IPS DF 6.9 (cell line): ENCODE data around the gene DNAJB14.

Source experiments
- DNase-seq: peaks from one replicate; pipeline ENCODE4 v3.0.0-alpha.2; 2013; ENCODE audit warnings: low read depth, low spot score
- H3K27ac ChIP-seq: one replicate; pipeline ENCODE4 v1.5.1; 2013; ENCODE audit warnings: low read length, control low read depth
- H3K27me3 ChIP-seq: 2 replicates; pipeline ENCODE4 v1.6.1; 2013; ENCODE audit warnings: mild to moderate bottlenecking, low read length; ENCODE audit not compliant: control insufficient read depth, insufficient read depth
- H3K36me3 ChIP-seq: 2 replicates; pipeline ENCODE4 v1.6.1; 2013; ENCODE audit warnings: low read length; ENCODE audit not compliant: control insufficient read depth, insufficient read depth
- H3K4me1 ChIP-seq: 2 replicates; pipeline ENCODE4 v1.6.1; 2013; ENCODE audit warnings: low read length; ENCODE audit not compliant: control insufficient read depth, insufficient read depth
- H3K4me3 ChIP-seq: 2 replicates; pipeline ENCODE4 v1.5.1; 2013; ENCODE audit warnings: mild to moderate bottlenecking, low read length
- H3K9me3 ChIP-seq: 2 replicates; pipeline ENCODE4 v1.6.1; 2013; ENCODE audit warnings: low read length, inconsistent platforms; ENCODE audit not compliant: control insufficient read depth, insufficient read depth
- WGBS: extraction: QIAGEN DNeasy Blood & Tissue Kit; methylation state at CpG from one replicate; pipeline ENCODE4 v1.1.7; 2013; ENCODE audit warnings: mixed read lengths, missing lambda C conversion rate; ENCODE audit not compliant: insufficient read length, insufficient coverage; 5-methylcytosine and 5-hydroxymethylcytosine counted together

Gene DNAJB14

GRCh38 chr4:99872570-99872969 lies 73.8 kb downstream of the DNAJB14 start:
- Histone ChIP-seq H3K4me3 (no peak overlapping the region), H3K36me3 (no peaks in the 10 kb centered on the region)

DNA sequence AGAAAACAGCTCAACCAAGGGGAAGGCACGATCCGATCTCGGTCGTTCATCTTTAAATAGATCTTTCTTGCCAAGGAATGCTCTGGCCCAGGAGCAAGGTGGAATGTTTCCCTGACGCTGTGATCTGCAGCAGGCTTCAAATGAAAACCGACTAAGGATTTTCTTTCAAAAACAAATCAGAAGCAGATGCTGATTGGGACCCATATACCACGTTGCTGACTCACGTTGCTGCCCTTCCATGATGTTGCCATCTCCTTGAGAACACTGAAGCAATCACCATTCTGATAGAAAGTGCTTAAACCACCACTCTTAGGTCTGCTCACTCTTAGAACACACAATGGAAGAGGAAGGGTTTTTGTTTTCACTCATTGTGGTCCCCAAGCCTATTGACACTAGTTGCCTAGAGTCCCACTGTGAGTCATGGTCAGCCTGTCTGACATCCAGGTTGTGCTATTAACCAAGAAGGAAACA lies 78.3 kb downstream of the DNAJB14 start:
- DNase-seq: no peak
- Histone ChIP-seq H3K9me3 (no peaks in the 10 kb centered on the region), H3K4me3 (no peak overlapping the region), H3K27ac (no peak overlapping the region), H3K36me3 (no peaks in the 10 kb centered on the region), H3K27me3 (no peaks in the 10 kb centered on the region), H3K4me1 (peaks cover 3% of the 10 kb centered on the region; the same call in 1 of the 2 replicates)
- no CpG with 5 or more reads among the region's 8 CpGs for WGBS

More at GRCh38 chr4:99872570-99872969, 73.8 kb downstream of the DNAJB14 start:
- Histone ChIP-seq H3K27me3 (no peaks in the 10 kb centered on the region), H3K9me3 (no peaks in the 10 kb centered on the region), H3K4me1 (peaks cover 3% of the 10 kb centered on the region; the same call in 1 of the 2 replicates), H3K27ac (no peak overlapping the region)
- DNase-seq: no peak

GRCh38 chr4:99863804-99864203 lies 82.6 kb downstream of the DNAJB14 start:
- DNase-seq: no peak
- Histone ChIP-seq H3K9me3 (no peaks in the 10 kb centered on the region), H3K36me3 (no peaks in the 10 kb centered on the region), H3K27ac (no peak overlapping the region), H3K4me3 (no peak overlapping the region), H3K4me1 (peaks cover 3% of the 10 kb centered on the region; the same call in 1 of the 2 replicates), H3K27me3 (no peaks in the 10 kb centered on the region)
- no CpG with 5 or more reads among the region's 3 CpGs for WGBS

DNA sequence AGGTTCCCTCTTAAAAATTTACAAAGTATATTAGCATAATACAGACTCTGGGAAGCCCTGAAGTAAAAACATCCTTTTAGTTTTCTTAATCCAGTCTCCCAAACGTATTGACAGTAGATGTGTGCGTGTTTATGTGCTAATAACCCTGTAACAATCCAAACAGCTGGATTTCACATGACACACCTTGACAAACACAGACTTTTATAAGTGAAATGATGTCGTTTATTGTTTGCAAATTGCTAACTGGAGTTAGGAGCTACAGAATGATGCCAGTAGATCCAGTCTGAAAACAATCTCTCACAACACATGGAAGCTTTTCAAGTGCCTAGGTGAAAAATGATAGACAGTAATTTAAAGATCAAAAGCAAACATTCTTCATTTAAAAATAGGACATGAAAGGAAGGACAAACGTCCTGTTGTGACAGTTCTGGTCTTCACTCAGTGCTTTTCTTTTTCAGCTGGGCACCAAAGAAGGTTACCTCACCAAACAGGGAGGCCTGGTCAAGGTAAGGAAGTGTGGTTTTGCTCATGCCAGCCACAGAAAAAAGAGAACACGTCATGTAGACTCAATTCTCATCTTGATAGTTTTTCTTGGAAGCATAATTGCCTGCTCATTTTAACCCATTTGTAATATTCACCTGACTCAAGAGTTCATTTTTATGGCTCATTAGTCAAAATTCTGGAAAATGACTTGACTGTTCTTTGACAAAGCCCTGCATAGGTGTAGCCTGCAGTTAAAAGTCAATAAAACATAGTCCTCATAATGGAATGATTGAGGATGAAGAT lies 85.1 kb downstream of the DNAJB14 start:
- H3K9me3 ChIP-seq: no peaks in the 10 kb centered on the region
- DNase-seq: no peak
- WGBS: no CpG with 5 or more reads among the region's 5 CpGs
- no peaks in the 10 kb centered on the region for H3K36me3 ChIP-seq
- no peak overlapping the region for H3K4me3 ChIP-seq
- no peaks in the 10 kb centered on the region for H3K27me3 ChIP-seq
- no peaks in the 10 kb centered on the region for H3K4me1 ChIP-seq
- H3K27ac ChIP-seq: no peak overlapping the region

- Histone ChIP-seq H3K36me3 (no peaks in the 10 kb centered on the region), H3K27ac (no peak overlapping the region), H3K27me3 (no peaks in the 10 kb centered on the region), H3K4me3 (no peak overlapping the region), H3K9me3 (no peaks in the 10 kb centered on the region), H3K4me1 (no peaks in the 10 kb centered on the region)
- WGBS: no CpG with 5 or more reads among the region's 2 CpGs
- DNase-seq: no peak
These were observed 85.9 kb downstream of the DNAJB14 start for GRCh38 chr4:99860521-99860920.

- H3K36me3 ChIP-seq: no peaks in the 10 kb centered on the region
- no peak for DNase-seq
- H3K27ac ChIP-seq: no peak overlapping the region
- no peaks in the 10 kb centered on the region for H3K27me3 ChIP-seq
- no peaks in the 10 kb centered on the region for H3K9me3 ChIP-seq
- WGBS: no CpG with 5 or more reads among the region's 2 CpGs
- H3K4me3 ChIP-seq: no peak overlapping the region
- H3K4me1 ChIP-seq: no peaks in the 10 kb centered on the region
These were observed 86.8 kb downstream of the DNAJB14 start for GRCh38 chr4:99859618-99860017.

DNA sequence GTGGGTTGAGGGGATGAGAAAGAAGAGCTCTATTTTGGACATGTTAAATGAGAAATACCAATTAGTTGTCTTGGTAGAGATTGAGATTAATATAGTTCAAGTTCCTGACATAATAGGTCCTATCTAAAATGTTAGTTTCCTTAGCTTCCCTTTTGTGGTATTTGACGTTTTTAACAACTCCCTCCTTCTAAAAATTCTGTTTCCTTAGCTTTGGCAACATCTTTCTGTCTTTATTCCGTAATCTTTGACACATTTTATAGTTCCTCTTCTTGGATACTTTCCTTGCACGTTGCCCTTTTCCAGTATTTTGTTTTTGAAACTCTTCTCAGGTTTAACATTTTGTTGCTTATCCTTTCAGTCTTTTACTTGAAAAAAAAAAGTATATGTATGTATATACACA lies 89.1 kb downstream of the DNAJB14 start:
- H3K27ac ChIP-seq: no peak overlapping the region
- no peaks in the 10 kb centered on the region for H3K27me3 ChIP-seq
- no CpG with 5 or more reads among the region's 3 CpGs for WGBS
- H3K36me3 ChIP-seq: no peaks in the 10 kb centered on the region
- no peaks in the 10 kb centered on the region for H3K4me1 ChIP-seq
- no peak overlapping the region for H3K4me3 ChIP-seq
- no peaks in the 10 kb centered on the region for H3K9me3 ChIP-seq
- no peak for DNase-seq

DNA sequence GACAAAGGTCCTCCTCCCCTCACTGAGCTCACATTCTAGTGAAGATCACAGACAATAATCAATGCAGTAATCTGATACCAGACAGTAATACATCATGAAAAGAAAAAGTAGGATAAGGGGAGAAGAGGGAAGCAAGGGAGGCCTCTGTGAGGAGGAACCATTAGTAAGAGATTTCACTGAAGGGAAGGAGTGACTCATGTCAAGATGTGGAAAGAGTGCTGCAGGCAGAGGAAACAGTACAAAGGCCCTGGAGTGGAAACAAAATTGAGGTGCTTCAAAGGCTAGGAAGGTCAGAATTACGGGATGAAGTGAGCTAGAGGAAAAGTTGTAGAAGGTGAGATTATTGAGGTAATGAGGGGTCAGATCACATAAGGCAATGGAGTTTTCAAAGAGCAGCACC lies 90.3 kb downstream of the DNAJB14 start:
- Histone ChIP-seq H3K4me3 (no peak overlapping the region), H3K27me3 (no peaks in the 10 kb centered on the region), H3K9me3 (no peaks in the 10 kb centered on the region), H3K4me1 (no peaks in the 10 kb centered on the region), H3K27ac (no peak overlapping the region), H3K36me3 (no peaks in the 10 kb centered on the region)
- 100% methylated on average over 1 of the region's 1 CpG for WGBS
- no peak for DNase-seq

DNA sequence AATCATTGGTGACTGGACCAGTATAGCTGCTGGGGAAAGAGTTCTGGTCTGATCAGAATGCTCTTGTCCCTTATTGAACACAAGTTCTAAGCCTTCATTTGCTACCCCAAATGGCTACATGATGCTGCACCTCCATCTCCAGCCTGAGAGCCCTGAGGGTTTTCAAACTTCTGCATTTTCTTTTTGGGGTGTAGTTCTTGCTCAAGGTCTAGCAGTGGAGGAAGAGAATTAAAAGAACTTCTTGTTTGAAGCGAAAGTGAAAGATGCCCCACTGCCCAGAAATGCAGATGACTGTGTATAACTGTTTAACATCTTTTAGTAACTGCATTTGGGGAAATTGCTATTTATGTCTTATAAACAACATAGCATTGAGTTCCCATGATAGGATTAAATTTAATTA lies 90.7 kb downstream of the DNAJB14 start:
- no peaks in the 10 kb centered on the region for H3K9me3 ChIP-seq
- H3K27ac ChIP-seq: no peak overlapping the region
- no peaks in the 10 kb centered on the region for H3K27me3 ChIP-seq
- H3K4me1 ChIP-seq: no peaks in the 10 kb centered on the region
- DNase-seq: no peak
- WGBS: no CpG with 5 or more reads among the region's 1 CpG
- H3K36me3 ChIP-seq: no peaks in the 10 kb centered on the region
- H3K4me3 ChIP-seq: no peak overlapping the region

DNA sequence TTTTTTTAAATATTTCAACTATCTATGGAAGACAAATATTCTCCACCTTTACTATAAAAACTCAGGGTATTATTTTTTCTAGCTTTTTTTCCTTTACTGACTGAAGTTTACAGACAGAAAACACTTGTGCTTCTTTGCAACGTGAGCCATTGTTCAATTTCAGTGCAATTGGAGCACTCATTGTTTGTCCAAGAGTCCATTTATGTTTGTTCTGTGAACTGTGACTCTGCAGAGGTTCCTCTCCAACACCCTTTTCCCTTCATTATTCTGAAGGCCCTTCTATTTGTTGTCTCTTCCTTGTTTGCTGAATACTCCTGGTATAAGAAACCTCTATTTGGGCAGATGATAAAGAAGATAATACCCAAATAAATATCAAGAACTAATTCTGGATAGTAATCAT lies 92.4 kb downstream of the DNAJB14 start:
- Histone ChIP-seq H3K27me3 (no peaks in the 10 kb centered on the region), H3K4me1 (no peaks in the 10 kb centered on the region), H3K9me3 (no peaks in the 10 kb centered on the region), H3K4me3 (no peak overlapping the region), H3K27ac (no peak overlapping the region), H3K36me3 (no peaks in the 10 kb centered on the region)
- no CpG with 5 or more reads among the region's 1 CpG for WGBS
- DNase-seq: no peak

DNA sequence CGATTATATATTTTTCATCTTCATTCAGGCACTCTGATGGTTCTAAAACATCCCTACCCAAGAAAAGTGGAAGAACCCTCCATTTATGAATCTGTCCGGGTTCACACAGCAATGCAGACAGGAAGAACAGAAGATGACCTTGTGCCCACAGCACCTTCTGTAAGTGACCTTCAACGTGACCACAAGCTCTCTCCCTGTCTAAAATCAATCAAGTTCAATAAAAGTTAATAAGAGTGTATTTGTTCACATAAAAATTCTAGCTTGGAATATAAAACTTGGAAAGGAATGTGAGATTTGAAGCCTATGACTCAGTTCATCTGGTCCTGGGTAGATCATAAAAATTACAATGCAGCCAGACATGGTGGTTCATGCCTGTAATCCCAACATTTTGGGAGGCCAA lies 93.2 kb downstream of the DNAJB14 start:
- no peak overlapping the region for H3K4me3 ChIP-seq
- no peaks in the 10 kb centered on the region for H3K4me1 ChIP-seq
- H3K36me3 ChIP-seq: no peaks in the 10 kb centered on the region
- H3K9me3 ChIP-seq: no peaks in the 10 kb centered on the region
- no peak overlapping the region for H3K27ac ChIP-seq
- no peak for DNase-seq
- WGBS: no CpG with 5 or more reads among the region's 3 CpGs
- no peaks in the 10 kb centered on the region for H3K27me3 ChIP-seq
